Loucy (cell line): ENCODE data around the gene ANKRD33B.

Experiments
- CTCF ChIP-seq: fragments of 200-600 bp; sonication (generic); conservative IDR thresholded peaks from 2 replicates; pipeline ENCODE4 v1.5.1; 2014; ENCODE audit warnings: mild to moderate bottlenecking, antibody characterized with exemption, low read length
- EZH2phosphoT487 ChIP-seq: fragments of 200-600 bp; IDR thresholded peaks from 2 replicates; pipeline ENCODE4 v1.6.1; 2018; ENCODE audit warnings: antibody characterized with exemption, mild to moderate bottlenecking, moderate library complexity, borderline replicate concordance

GRCh38 chr5:10576121-10576789 lies 12.4 kb downstream of the ANKRD33B start:
- peak; percentile 50 for TF ChIP-seq CTCF
- no peak for TF ChIP-seq EZH2phosphoT487
